Ascending aorta (tissue), 2 donors: ENCODE data around the gene PRPF38B. TPM values are rescaled to one million over a fixed set of nuclear protein-coding genes. Genes with fewer than 3 reads are reported as not detected.
A peak's percentile ranks its signal among the peaks of the same experiment; 100 is the strongest.

Experiments
- DNase-seq, 2 donors: peaks; one replicate each; pipeline ENCODE4 v3.0.0-alpha.2; 2019; ENCODE audit warnings: low spot score in 2 of 2
- H3K27ac ChIP-seq, 2 donors: fragments of 200-600 bp; sonication (generic); one replicate each; pipeline ENCODE4 v1.5.1; 2016 to 2017; ENCODE audit warnings: mild to moderate bottlenecking in 1 of 2
- H3K27me3 ChIP-seq: fragments of 200-600 bp; sonication (generic); one replicate; pipeline ENCODE4 v1.5.1; 2017
- H3K36me3 ChIP-seq, 2 donors: fragments of 200-600 bp; sonication (generic); one replicate each; pipeline ENCODE4 v1.5.1; 2016
- H3K4me1 ChIP-seq, 2 donors: fragments of 200-600 bp; sonication (generic); one replicate each; pipeline ENCODE4 v1.5.1; 2016 to 2017; ENCODE audit warnings: mild to moderate bottlenecking in 1 of 2
- H3K4me3 ChIP-seq, 2 donors: fragments of 200-600 bp; sonication (generic); one replicate each; pipeline ENCODE4 v1.5.1; 2016 to 2017; ENCODE audit warnings: mild to moderate bottlenecking in 1 of 2
- H3K9me3 ChIP-seq, 2 donors: fragments of 200-600 bp; sonication (generic); one replicate each; pipeline ENCODE4 v1.5.1; 2016
- CTCF ChIP-seq, 3 experiments: fragments of 200-600 bp in 2 of 3; fragments of 450-650 bp in 1 of 3; sonication (generic) in 2 of 3; IDR thresholded peaks; one replicate each; pipeline ENCODE4 v1.5.1; 2016 to 2019; ENCODE audit warnings: antibody characterized with exemption in 3 of 3, mild to moderate bottlenecking in 1 of 3, moderate library complexity in 1 of 3
- intact Hi-C: fragments of 100-400 bp; cut with DNase I; formaldehyde crosslinking; loops from one replicate; pipeline ENCODE4 v1.15.1; 2023
- total RNA-seq: library from RNA; depleted of rRNA; stranded (reverse); fragments of >200 nt; gene quantifications from one replicate; pipeline ENCODE4 v1.1.0, GENCODE V29; 2016

The PRPF38B gene
- total RNA-seq, 1 donor from 2014 or later = 9.0 TPM

- TF ChIP-seq CTCF (IDR thresholded peaks at IDR 0.05) = no peak
- no peaks in the 10 kb centered on the region for H3K27me3 ChIP-seq
- intact Hi-C loops = no loop called here
- peaks cover 0 to 4% of the 10 kb centered on the region in 2 donors for H3K4me1 ChIP-seq
- no peaks in the 10 kb centered on the region for H3K9me3 ChIP-seq
- no peaks in the 10 kb centered on the region for H3K36me3 ChIP-seq
- no peak overlapping the region for H3K27ac ChIP-seq
- no peak overlapping the region for H3K4me3 ChIP-seq
- DNase-seq = no peak
These were observed 25.7 kb downstream of the PRPF38B start for GRCh38 chr1:108717774-108718316.

GRCh38 chr1:108718927-108719655, 27.0 kb downstream of the PRPF38B start:
- H3K4me1 ChIP-seq = peaks cover 0 to 4% of the 10 kb centered on the region in 2 donors
- no peaks in the 10 kb centered on the region for H3K27me3 ChIP-seq
- no peak for DNase-seq
- H3K9me3 ChIP-seq = no peaks in the 10 kb centered on the region
- intact Hi-C loops = no loop called here
- no peak for TF ChIP-seq CTCF (IDR thresholded peaks at IDR 0.05)
- no peak overlapping the region for H3K27ac ChIP-seq
- no peaks in the 10 kb centered on the region for H3K36me3 ChIP-seq
- H3K4me3 ChIP-seq = no peak overlapping the region

- Histone ChIP-seq H3K4me3 (no peak overlapping the region), H3K9me3 (no peaks in the 10 kb centered on the region), H3K36me3 (no peaks in the 10 kb centered on the region), H3K27me3 (no peaks in the 10 kb centered on the region), H3K4me1 (peaks cover 0 to 4% of the 10 kb centered on the region in 2 donors), H3K27ac (peak overlapping the region in 1 of 2 donors; percentile 3)
- no peak for DNase-seq
- intact Hi-C loops = no loop called here
- TF ChIP-seq CTCF (IDR thresholded peaks at IDR 0.05) = no peak
These were observed 27.7 kb downstream of the PRPF38B start for GRCh38 chr1:108719656-108720435.

- TF ChIP-seq CTCF (IDR thresholded peaks at IDR 0.05) = no peak
- intact Hi-C loops = no loop called here
- Histone ChIP-seq H3K4me3 (no peak overlapping the region), H3K27ac (no peak overlapping the region), H3K4me1 (no peaks in the 10 kb centered on the region), H3K36me3 (no peaks in the 10 kb centered on the region), H3K9me3 (no peaks in the 10 kb centered on the region), H3K27me3 (no peaks in the 10 kb centered on the region)
- no peak for DNase-seq
These were observed 30.2 kb downstream of the PRPF38B start for GRCh38 chr1:108722292-108722691.

GRCh38 chr1:108725906-108726305, 33.8 kb downstream of the PRPF38B start:
- Histone ChIP-seq H3K4me3 (no peak overlapping the region), H3K36me3 (no peaks in the 10 kb centered on the region), H3K27me3 (no peaks in the 10 kb centered on the region), H3K9me3 (no peaks in the 10 kb centered on the region), H3K4me1 (no peaks in the 10 kb centered on the region), H3K27ac (no peak overlapping the region)
- intact Hi-C loops = no loop called here
- TF ChIP-seq CTCF (IDR thresholded peaks at IDR 0.05) = no peak
- DNase-seq = no peak
